ENCODE data around the gene HIVEP3. TPM values are rescaled to one million over a fixed set of nuclear protein-coding genes. Genes with fewer than 3 reads are reported as not detected.

Gene HIVEP3
- total and polyA plus RNA-seq, 2 of the 13 experiments (the other 11 are each of a cell fraction or from before 2014, with no cell fraction given): 0.05 TPM; not detected in 1

- DNase-seq (ENCODE audit: low spot score) (no peak), ATAC-seq (no peak), FAIRE-seq (no peak)
- Histone ChIP-seq H3K4me2 (ENCODE audit: low read depth, low read length) (no peak overlapping the region), H3K9me3 (ENCODE audit: low read length) (no peaks in the 10 kb centered on the region), H3K9ac (ENCODE audit: insufficient read depth, low read depth, low read length) (no peak overlapping the region), H3K4me1 (ENCODE audit: insufficient read depth, low read length) (no peaks in the 10 kb centered on the region), H3K36me3 (replicated peaks in 1 of 2; ENCODE audit: control insufficient read depth in 1 of 2, insufficient read depth in 2 of 2, low read length in 2 of 2) (no peaks in the 10 kb centered on the region), H3K27ac (ENCODE audit: extremely low read length, insufficient read depth, low read length) (no peak overlapping the region), H3K79me2 (ENCODE audit: insufficient read depth, low read length) (no peaks in the 10 kb centered on the region), H4K20me1 (ENCODE audit: insufficient read depth, low read length) (no peaks in the 10 kb centered on the region), H2AFZ (ENCODE audit: low read length) (no peak overlapping the region), H3K4me3 (replicated peaks in 1 of 3; ENCODE audit: insufficient read depth in 1 of 3, low read depth in 2 of 3, low read length in 3 of 3) (no peak overlapping the region), H3K27me3 (ENCODE audit: control insufficient read depth in 1 of 2, insufficient read depth in 2 of 2, low read length in 2 of 2) (peaks cover 3 to 9% of the 10 kb centered on the region in 2 experiments; a peak in 3 of 5 replicates)
- in situ Hi-C loops (cut with HindIII; ENCODE audit: extremely low pct_ligation_motif_present, low pct_unique_long_range_greater_than_20kb) (no loop called here), intact Hi-C loops (cut with micrococcal nuclease; ENCODE audit: unreplicated experiment) (no loop called here)
- POLR2A ChIA-PET: no interaction called here
- 28% methylated on average over 12 of the region's 12 CpGs for WGBS (ENCODE audit: low lambda C conversion rate)
- TF ChIP-seq ZFAT (CRISPR knock-in tag; conservative IDR thresholded peaks at IDR 0.05) (no peak), MNT (IDR thresholded peaks at IDR 0.05) (peak; percentile 60)
- no TSS peak for BruUV-seq (replicated peaks)
- CTCF ChIA-PET (ENCODE audit: low intra/inter-chr PET ratio, low total read pairs): no interaction called here
Measured at GRCh38 chr1:41728403-41729202, 190.1 kb downstream of the HIVEP3 start.

- ATAC-seq: no peak
- Histone ChIP-seq H3K9ac (ENCODE audit: insufficient read depth, low read depth, low read length) (no peak overlapping the region), H3K9me3 (ENCODE audit: low read length) (no peaks in the 10 kb centered on the region), H3K4me1 (ENCODE audit: insufficient read depth, low read length) (no peaks in the 10 kb centered on the region), H3K79me2 (ENCODE audit: insufficient read depth, low read length) (no peaks in the 10 kb centered on the region), H3K4me3 (replicated peaks in 1 of 3; ENCODE audit: insufficient read depth in 1 of 3, low read depth in 2 of 3, low read length in 3 of 3) (no peak overlapping the region), H3K36me3 (replicated peaks in 1 of 2; ENCODE audit: control insufficient read depth in 1 of 2, insufficient read depth in 2 of 2, low read length in 2 of 2) (no peaks in the 10 kb centered on the region), H2AFZ (ENCODE audit: low read length) (no peak overlapping the region), H3K27ac (ENCODE audit: extremely low read length, insufficient read depth, low read length) (no peak overlapping the region), H3K27me3 (ENCODE audit: control insufficient read depth in 1 of 2, insufficient read depth in 2 of 2, low read length in 2 of 2) (peaks cover 3 to 9% of the 10 kb centered on the region in 2 experiments; a peak in 3 of 5 replicates), H4K20me1 (ENCODE audit: insufficient read depth, low read length) (no peaks in the 10 kb centered on the region), H3K4me2 (ENCODE audit: low read depth, low read length) (no peak overlapping the region)
- ChIA-PET CTCF (ENCODE audit: low intra/inter-chr PET ratio, low total read pairs) (no interaction called here), POLR2A (no interaction called here)
- no peak for DNase-seq (ENCODE audit: low spot score)
- no peak for FAIRE-seq
- no TSS peak for BruUV-seq (replicated peaks)
- intact Hi-C loops (cut with micrococcal nuclease; ENCODE audit: unreplicated experiment) (no loop called here), in situ Hi-C loops (cut with HindIII; ENCODE audit: extremely low pct_ligation_motif_present, low pct_unique_long_range_greater_than_20kb) (no loop called here)
- WGBS (ENCODE audit: low lambda C conversion rate): 57% methylated on average over 3 of the region's 4 CpGs
- no peak for TF ChIP-seq ZBTB26 (CRISPR knock-in tag; IDR thresholded peaks at IDR 0.05; ENCODE audit: borderline replicate concordance)
- no peak for TF ChIP-seq ZNF616 (CRISPR knock-in tag; IDR thresholded peaks at IDR 0.05; ENCODE audit: low read depth)
Measured at GRCh38 chr1:41727749-41728115, 191.0 kb downstream of the HIVEP3 start.

Data from HepG2 (cell line).